ENCODE data around the gene EIF3D. TPM values are rescaled to one million over a fixed set of nuclear protein-coding genes. Genes with fewer than 3 reads are reported as not detected.

Gene EIF3D
- total RNA-seq, 1 experiment from 2014 or later: 237 TPM

DNA sequence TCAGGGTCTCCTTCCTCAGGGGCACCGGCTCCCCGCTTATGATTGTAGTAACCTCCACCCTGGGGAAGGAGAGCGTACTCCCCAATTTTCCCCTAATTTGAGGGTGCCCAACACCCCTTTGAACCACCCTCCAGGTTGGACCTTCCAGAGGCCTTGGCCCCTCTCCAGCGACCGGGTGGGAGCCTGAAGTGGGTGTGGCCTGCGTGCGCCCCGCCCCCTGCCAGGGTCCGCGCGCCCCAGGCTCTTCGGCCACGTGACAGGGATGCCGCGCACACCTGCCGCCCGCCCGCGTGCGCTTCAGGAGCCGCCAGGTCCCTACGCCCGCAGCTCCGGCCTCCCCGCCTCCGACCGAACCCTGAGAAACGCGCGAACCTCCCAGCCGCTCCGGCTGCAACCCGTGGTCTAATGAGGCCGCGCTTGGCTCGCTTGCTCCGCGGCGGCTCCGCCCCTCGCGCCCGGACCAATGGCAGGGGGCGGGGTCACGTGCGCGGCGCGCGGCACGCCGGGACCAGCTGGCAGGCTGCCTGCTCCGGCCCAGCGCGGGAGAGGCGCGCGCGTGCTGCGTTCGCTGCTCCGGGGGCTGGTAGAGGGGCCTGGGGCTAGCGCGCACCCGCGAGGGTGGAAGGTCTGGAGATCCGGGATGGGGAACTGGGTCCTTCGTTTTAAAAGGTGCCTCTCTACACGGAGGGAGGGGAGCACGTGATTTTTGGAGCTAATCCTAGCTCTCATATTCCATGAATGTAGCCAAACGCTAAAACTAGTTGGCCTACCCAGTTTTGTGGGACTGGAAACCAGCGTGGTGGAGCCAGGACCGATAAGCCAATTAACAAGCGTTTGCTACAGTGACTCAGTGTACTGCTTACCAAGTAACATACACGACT lies 22.1 kb downstream of the EIF3D start, which contains the start of gene FOXRED2 (continued):
- TF ChIP-seq, protein P1, sequence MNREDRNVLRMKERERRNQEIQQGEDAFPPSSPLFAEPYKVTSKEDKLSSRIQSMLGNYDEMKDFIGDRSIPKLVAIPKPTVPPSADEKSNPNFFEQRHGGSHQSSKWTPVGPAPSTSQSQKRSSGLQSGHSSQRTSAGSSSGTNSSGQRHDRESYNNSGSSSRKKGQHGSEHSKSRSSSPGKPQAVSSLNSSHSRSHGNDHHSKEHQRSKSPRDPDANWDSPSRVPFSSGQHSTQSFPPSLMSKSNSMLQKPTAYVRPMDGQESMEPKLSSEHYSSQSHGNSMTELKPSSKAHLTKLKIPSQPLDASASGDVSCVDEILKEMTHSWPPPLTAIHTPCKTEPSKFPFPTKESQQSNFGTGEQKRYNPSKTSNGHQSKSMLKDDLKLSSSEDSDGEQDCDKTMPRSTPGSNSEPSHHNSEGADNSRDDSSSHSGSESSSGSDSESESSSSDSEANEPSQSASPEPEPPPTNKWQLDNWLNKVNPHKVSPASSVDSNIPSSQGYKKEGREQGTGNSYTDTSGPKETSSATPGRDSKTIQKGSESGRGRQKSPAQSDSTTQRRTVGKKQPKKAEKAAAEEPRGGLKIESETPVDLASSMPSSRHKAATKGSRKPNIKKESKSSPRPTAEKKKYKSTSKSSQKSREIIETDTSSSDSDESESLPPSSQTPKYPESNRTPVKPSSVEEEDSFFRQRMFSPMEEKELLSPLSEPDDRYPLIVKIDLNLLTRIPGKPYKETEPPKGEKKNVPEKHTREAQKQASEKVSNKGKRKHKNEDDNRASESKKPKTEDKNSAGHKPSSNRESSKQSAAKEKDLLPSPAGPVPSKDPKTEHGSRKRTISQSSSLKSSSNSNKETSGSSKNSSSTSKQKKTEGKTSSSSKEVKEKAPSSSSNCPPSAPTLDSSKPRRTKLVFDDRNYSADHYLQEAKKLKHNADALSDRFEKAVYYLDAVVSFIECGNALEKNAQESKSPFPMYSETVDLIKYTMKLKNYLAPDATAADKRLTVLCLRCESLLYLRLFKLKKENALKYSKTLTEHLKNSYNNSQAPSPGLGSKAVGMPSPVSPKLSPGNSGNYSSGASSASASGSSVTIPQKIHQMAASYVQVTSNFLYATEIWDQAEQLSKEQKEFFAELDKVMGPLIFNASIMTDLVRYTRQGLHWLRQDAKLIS (CRISPR knock-in tag; IDR thresholded peaks at IDR 0.05; ENCODE audit: borderline replicate concordance): peak; percentile 73; the same call in 1 of the 2 replicates
- TF ChIP-seq, protein P2, sequence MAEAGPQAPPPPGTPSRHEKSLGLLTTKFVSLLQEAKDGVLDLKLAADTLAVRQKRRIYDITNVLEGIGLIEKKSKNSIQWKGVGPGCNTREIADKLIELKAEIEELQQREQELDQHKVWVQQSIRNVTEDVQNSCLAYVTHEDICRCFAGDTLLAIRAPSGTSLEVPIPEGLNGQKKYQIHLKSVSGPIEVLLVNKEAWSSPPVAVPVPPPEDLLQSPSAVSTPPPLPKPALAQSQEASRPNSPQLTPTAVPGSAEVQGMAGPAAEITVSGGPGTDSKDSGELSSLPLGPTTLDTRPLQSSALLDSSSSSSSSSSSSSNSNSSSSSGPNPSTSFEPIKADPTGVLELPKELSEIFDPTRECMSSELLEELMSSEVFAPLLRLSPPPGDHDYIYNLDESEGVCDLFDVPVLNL (CRISPR knock-in tag; IDR thresholded peaks at IDR 0.05; ENCODE audit: borderline replicate concordance, low read depth): peak; percentile 88
- TF ChIP-seq ZNF138 (CRISPR knock-in tag; conservative IDR thresholded peaks at IDR 0.05) (no peak; the same call in none of the 2 replicates), NR3C1 (CRISPR knock-in tag; conservative IDR thresholded peaks at IDR 0.05; ENCODE audit: low read depth) (peak; percentile 96), TP53 (CRISPR knock-in tag; IDR thresholded peaks at IDR 0.05) (peak; percentile 98), ZNF317 (CRISPR knock-in tag; IDR thresholded peaks at IDR 0.05; ENCODE audit: borderline replicate concordance, low read depth) (peak; percentile 74; the same call in 1 of the 2 replicates), TCF7 (CRISPR knock-in tag; IDR thresholded peaks at IDR 0.05; ENCODE audit: low read depth) (peak; percentile 96), KAT7 (CRISPR knock-in tag; IDR thresholded peaks at IDR 0.05; ENCODE audit: borderline replicate concordance) (peak; percentile 98; the same call in 1 of the 2 replicates), SP1 (CRISPR knock-in tag; conservative IDR thresholded peaks at IDR 0.05) (peak; percentile 99), ZNF121 (CRISPR knock-in tag; IDR thresholded peaks at IDR 0.05) (peak; percentile 81), GABPB1 (CRISPR knock-in tag; IDR thresholded peaks at IDR 0.05) (peak; percentile 77), MXD4 (CRISPR knock-in tag; IDR thresholded peaks at IDR 0.05; ENCODE audit: borderline replicate concordance) (no peak), ZNF671 (CRISPR knock-in tag; IDR thresholded peaks at IDR 0.05) (no peak)
- TF ChIP-seq, protein P3, sequence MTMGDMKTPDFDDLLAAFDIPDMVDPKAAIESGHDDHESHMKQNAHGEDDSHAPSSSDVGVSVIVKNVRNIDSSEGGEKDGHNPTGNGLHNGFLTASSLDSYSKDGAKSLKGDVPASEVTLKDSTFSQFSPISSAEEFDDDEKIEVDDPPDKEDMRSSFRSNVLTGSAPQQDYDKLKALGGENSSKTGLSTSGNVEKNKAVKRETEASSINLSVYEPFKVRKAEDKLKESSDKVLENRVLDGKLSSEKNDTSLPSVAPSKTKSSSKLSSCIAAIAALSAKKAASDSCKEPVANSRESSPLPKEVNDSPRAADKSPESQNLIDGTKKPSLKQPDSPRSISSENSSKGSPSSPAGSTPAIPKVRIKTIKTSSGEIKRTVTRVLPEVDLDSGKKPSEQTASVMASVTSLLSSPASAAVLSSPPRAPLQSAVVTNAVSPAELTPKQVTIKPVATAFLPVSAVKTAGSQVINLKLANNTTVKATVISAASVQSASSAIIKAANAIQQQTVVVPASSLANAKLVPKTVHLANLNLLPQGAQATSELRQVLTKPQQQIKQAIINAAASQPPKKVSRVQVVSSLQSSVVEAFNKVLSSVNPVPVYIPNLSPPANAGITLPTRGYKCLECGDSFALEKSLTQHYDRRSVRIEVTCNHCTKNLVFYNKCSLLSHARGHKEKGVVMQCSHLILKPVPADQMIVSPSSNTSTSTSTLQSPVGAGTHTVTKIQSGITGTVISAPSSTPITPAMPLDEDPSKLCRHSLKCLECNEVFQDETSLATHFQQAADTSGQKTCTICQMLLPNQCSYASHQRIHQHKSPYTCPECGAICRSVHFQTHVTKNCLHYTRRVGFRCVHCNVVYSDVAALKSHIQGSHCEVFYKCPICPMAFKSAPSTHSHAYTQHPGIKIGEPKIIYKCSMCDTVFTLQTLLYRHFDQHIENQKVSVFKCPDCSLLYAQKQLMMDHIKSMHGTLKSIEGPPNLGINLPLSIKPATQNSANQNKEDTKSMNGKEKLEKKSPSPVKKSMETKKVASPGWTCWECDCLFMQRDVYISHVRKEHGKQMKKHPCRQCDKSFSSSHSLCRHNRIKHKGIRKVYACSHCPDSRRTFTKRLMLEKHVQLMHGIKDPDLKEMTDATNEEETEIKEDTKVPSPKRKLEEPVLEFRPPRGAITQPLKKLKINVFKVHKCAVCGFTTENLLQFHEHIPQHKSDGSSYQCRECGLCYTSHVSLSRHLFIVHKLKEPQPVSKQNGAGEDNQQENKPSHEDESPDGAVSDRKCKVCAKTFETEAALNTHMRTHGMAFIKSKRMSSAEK (CRISPR knock-in tag; IDR thresholded peaks at IDR 0.05; ENCODE audit: borderline replicate concordance): peak; percentile 89; the same call in 1 of the 2 replicates
- TF ChIP-seq, protein P4, sequence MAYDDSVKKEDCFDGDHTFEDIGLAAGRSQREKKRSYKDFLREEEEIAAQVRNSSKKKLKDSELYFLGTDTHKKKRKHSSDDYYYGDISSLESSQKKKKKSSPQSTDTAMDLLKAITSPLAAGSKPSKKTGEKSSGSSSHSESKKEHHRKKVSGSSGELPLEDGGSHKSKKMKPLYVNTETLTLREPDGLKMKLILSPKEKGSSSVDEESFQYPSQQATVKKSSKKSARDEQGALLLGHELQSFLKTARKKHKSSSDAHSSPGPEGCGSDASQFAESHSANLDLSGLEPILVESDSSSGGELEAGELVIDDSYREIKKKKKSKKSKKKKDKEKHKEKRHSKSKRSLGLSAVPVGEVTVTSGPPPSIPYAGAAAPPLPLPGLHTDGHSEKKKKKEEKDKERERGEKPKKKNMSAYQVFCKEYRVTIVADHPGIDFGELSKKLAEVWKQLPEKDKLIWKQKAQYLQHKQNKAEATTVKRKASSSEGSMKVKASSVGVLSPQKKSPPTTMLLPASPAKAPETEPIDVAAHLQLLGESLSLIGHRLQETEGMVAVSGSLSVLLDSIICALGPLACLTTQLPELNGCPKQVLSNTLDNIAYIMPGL (CRISPR knock-in tag; IDR thresholded peaks at IDR 0.05): 0 out of 2 replicates have a peak, but pooled peaks have one; percentile 31
- TF ChIP-seq, protein P5, sequence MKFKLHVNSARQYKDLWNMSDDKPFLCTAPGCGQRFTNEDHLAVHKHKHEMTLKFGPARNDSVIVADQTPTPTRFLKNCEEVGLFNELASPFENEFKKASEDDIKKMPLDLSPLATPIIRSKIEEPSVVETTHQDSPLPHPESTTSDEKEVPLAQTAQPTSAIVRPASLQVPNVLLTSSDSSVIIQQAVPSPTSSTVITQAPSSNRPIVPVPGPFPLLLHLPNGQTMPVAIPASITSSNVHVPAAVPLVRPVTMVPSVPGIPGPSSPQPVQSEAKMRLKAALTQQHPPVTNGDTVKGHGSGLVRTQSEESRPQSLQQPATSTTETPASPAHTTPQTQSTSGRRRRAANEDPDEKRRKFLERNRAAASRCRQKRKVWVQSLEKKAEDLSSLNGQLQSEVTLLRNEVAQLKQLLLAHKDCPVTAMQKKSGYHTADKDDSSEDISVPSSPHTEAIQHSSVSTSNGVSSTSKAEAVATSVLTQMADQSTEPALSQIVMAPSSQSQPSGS (CRISPR knock-in tag; IDR thresholded peaks at IDR 0.05; ENCODE audit: borderline replicate concordance, low read depth): no peak; the same call in 1 of the 2 replicates
- TF ChIP-seq, protein P6, sequence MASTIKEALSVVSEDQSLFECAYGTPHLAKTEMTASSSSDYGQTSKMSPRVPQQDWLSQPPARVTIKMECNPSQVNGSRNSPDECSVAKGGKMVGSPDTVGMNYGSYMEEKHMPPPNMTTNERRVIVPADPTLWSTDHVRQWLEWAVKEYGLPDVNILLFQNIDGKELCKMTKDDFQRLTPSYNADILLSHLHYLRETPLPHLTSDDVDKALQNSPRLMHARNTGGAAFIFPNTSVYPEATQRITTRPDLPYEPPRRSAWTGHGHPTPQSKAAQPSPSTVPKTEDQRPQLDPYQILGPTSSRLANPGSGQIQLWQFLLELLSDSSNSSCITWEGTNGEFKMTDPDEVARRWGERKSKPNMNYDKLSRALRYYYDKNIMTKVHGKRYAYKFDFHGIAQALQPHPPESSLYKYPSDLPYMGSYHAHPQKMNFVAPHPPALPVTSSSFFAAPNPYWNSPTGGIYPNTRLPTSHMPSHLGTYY (CRISPR knock-in tag; IDR thresholded peaks at IDR 0.05): no peak
- TF ChIP-seq, protein P7, sequence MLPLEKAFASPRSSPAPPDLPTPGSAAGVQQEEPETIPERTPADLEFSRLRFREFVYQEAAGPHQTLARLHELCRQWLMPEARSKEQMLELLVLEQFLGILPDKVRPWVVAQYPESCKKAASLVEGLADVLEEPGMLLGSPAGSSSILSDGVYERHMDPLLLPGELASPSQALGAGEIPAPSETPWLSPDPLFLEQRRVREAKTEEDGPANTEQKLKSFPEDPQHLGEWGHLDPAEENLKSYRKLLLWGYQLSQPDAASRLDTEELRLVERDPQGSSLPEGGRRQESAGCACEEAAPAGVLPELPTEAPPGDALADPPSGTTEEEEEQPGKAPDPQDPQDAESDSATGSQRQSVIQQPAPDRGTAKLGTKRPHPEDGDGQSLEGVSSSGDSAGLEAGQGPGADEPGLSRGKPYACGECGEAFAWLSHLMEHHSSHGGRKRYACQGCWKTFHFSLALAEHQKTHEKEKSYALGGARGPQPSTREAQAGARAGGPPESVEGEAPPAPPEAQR (CRISPR knock-in tag; IDR thresholded peaks at IDR 0.05): no peak
- TF ChIP-seq, protein P8, sequence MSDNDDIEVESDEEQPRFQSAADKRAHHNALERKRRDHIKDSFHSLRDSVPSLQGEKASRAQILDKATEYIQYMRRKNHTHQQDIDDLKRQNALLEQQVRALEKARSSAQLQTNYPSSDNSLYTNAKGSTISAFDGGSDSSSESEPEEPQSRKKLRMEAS (CRISPR knock-in tag; IDR thresholded peaks at IDR 0.05): peak; percentile 99
- TF ChIP-seq, protein P9, sequence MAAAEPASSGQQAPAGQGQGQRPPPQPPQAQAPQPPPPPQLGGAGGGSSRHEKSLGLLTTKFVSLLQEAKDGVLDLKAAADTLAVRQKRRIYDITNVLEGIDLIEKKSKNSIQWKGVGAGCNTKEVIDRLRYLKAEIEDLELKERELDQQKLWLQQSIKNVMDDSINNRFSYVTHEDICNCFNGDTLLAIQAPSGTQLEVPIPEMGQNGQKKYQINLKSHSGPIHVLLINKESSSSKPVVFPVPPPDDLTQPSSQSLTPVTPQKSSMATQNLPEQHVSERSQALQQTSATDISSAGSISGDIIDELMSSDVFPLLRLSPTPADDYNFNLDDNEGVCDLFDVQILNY (CRISPR knock-in tag; IDR thresholded peaks at IDR 0.05): peak; percentile 100

Data from WTC11 (cell line).